GM12801 (cell line): ENCODE data around the gene OR9A4.

Experiments
- CTCF ChIP-seq: IDR thresholded peaks from one replicate; pipeline ENCODE4 v1.5.1; 2011; ENCODE audit warnings: control low read depth; ENCODE audit not compliant: insufficient read length; ENCODE audit errors: extremely low read depth

OR9A4 gene, protein sequence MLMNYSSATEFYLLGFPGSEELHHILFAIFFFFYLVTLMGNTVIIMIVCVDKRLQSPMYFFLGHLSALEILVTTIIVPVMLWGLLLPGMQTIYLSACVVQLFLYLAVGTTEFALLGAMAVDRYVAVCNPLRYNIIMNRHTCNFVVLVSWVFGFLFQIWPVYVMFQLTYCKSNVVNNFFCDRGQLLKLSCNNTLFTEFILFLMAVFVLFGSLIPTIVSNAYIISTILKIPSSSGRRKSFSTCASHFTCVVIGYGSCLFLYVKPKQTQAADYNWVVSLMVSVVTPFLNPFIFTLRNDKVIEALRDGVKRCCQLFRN

DNA sequence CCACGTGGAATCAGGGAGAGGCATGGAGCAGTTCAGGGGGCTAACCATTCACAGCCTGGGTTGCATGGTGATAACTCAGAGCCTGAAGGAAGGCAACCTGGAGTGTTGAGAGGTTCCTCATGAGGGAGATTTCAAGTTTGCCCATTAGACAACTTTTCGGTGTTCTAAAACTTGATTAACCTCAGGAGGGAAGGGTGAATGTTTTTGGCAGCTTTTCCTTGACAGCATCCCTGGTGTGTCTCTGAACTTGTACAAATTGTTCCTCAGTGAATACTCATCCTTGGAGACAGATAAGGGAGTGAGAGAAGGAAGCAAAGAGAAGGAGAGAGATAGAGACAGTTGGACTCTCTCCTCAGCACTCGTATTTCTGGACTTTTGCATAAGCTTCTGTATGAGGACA is at the start of gene OR9A4:
TSS of gene OR9A4 (plus strand) at position 301 of the 400 bp plus-strand sequence. CDS start 2,477 bp downstream, outside the sequence.
- no peak for TF ChIP-seq CTCF

DNA sequence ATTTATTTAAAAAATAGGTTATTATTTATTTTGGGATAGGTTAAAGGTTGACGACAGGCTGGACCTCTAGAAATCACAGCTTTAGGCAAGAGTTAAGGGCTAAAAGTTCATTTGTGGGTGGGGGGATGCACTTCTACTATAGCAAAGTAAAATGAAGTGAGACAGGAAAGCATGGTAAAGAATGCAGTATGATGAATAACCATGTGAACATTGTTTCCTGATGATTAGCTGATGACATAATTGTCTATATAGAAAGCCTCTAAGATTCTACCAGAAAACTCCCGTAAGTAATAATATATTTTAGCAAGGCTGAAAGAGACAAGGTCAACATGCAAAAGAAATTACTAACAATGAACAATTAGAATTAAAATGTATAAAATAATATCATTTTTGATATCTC is 49.2 kb upstream of the OR9A4 start:
- no peak for TF ChIP-seq CTCF

DNA sequence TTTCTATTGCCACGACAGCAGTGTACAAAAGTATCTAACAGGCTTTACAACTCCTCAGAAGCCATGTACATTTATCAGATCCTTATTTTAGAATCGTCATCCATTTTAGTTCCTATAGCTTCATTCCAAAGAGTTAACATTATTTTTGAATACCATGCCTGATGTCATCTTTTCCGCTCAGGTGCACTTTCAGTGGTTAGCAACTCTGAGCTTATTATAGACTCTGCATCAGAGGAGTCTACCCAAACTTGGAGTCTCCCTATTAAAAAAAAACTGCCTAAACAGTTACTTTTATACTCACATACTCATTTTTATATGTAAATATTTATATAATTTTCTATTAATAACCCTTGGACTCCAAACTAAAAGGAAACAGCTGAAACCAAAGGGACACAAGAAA is 43.3 kb upstream of the OR9A4 start:
- TF ChIP-seq CTCF = no peak

GRCh38 chr7:141874787-141875186 is 41.4 kb upstream of the OR9A4 start:
- no peak for TF ChIP-seq CTCF

DNA sequence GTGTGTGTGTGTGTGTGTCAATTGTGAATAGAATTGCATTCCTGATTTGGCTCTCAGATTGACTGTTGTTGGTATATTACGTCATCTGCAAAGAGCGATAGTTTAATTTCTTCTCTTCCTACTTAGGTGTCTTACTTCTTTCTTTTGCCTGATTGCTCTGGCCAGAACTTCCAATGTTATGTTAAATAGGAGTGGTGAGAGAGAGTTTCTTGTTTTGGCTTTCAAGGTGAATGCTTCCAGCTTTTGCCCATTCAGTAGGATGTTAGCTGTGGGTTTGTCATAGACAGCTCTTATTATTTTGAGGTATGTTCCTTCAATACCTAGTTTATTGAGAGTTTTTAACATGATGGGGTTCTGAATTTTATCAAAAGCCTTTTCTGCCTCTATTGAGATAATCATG is 40.7 kb upstream of the OR9A4 start:
- TF ChIP-seq CTCF = no peak

GRCh38 chr7:141876371-141876770 is 39.8 kb upstream of the OR9A4 start:
- no peak for TF ChIP-seq CTCF

- no peak for TF ChIP-seq CTCF
Measured at GRCh38 chr7:141877365-141877764, 38.8 kb upstream of the OR9A4 start.

- TF ChIP-seq CTCF = no peak
Measured at GRCh38 chr7:141880960-141881359, 35.2 kb upstream of the OR9A4 start.
